CD4-positive, alpha-beta T cell treated with Interferon alpha-2 for 1 hour (primary cell): ENCODE data around the gene FRMD7.
"Not testable (repeated sequence)": the region's sequence is repeated elsewhere in the genome, so short reads cannot be mapped to it uniquely, and the experiment has no call there.

Experiments
- DNase-seq, 2 donors: peaks; one replicate each; pipeline ENCODE4 v3.0.0-alpha.2; 2020 to 2022

The FRMD7 gene

GRCh38 chrX:132092439-132093065 is 35.3 kb downstream of the FRMD7 start:
- peak; percentile 41 to 62 for DNase-seq

- DNase-seq = no peak
Observed at GRCh38 chrX:132090403-132091159, 37.2 kb downstream of the FRMD7 start.

DNA sequence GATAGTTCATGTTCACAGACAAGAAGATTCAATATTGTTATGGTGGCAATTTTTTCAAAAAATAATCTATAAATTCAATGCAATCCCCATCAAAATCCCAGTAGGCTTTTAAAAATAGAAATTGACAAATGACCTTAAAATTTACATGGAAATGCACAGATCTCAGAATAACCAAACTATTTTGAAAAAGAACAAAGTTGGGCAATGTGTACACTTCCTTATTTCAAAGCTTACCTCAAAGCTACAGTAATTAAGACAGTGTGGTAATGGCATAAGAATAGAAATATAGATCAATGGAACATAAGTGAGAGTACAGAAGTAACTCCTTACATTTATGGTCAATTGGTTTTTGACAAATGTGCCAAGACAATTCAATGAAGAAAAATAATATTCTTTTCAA is 39.0 kb downstream of the FRMD7 start:
- no peak for DNase-seq

GRCh38 chrX:132086672-132087071 is 41.1 kb downstream of the FRMD7 start:
- no peak for DNase-seq

DNA sequence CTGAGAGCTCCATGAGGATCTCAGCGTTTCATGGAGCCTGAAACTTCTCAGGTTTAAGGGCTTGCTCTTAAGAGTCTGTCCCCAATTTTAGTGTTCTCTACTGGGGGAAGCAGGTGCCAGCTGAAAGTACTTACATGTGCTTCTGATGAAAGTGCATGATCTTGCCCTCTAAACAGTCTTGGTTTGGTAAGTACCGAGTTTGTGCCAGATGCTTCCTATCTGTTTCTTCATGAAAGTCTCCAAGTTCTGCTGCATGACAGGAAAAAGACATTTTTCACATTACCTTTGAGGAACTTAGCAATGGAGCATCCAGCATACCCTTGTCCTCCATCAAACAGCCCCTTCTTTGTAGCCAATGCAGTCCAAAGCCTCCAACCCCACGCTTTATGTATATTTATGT is 42.0 kb downstream of the FRMD7 start:
- no peak for DNase-seq

DNA sequence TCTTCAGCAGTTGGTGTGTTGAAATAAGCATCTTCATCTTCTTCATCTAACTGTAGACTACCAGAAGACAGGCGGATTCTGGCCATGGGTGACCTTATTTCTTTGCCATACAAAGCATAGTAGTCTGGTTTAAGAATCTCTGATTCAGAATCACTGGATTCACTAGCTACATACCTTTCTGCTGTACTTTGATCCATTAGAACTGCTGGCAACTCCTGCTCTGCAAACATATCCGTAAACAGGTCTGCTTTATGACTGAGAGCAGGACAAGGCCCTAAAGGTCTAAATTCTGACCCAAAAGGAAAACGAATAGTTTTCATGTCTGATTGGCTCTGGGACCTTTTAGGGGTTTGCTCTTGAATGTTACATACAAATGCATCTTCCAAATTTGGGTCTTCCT is 49.9 kb downstream of the FRMD7 start:
- no peak for DNase-seq

GRCh38 chrX:132077414-132077813 is 50.4 kb downstream of the FRMD7 start:
- DNase-seq = no peak

- peak in 1 of 2 donors; percentile 13 for DNase-seq
Observed at GRCh38 chrX:132071254-132071653, 56.6 kb downstream of the FRMD7 start.

GRCh38 chrX:132068405-132068804 is 59.4 kb downstream of the FRMD7 start:
- DNase-seq = no peak

DNA sequence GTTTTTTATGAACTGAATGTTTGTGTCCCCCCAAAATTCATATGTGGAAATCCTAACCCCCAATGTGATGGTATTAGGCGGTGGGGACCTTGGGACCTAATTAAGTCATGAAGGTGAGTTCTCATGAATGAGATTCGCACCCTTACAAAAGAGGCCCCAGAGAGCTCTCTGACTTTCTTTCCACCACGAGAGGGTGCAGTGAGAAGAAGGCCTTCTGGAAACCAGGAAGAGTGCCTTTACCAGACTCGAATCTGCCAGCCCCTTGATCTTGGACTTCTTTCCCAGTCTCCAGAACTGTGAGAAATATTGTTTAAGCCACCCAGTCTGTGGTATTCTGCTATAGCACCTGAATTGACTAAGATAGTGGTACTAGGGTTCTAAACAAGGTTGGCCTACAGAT is 64.0 kb downstream of the FRMD7 start:
- DNase-seq = no peak

- no peak for DNase-seq
Observed at GRCh38 chrX:132063334-132063733, 64.5 kb downstream of the FRMD7 start.

- no peak for DNase-seq
Observed at GRCh38 chrX:132059973-132060540, 67.8 kb downstream of the FRMD7 start.

DNA sequence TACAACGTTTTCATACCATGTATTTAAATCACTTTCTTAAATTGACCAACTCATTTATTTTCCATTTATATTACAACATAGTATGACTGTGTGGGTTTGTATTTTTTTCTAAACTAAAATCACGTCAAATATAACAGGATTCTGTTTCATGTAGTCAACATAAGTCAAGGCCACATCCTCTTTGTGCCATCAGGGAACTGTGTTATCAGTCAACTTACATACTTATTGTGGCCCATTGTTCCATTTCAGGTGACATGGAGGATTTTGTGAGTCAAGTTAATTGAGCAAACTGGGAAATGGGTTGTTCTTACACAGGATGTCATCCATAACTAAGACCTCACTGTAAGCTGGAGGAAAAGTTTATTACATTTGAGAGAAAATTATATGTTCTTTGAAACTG is 68.8 kb downstream of the FRMD7 start:
- DNase-seq = no peak

- DNase-seq = no peak
Observed at GRCh38 chrX:132058050-132058449, 69.8 kb downstream of the FRMD7 start.

GRCh38 chrX:132051778-132052177 is 76.0 kb downstream of the FRMD7 start:
- DNase-seq = not testable (repeated sequence)

DNA sequence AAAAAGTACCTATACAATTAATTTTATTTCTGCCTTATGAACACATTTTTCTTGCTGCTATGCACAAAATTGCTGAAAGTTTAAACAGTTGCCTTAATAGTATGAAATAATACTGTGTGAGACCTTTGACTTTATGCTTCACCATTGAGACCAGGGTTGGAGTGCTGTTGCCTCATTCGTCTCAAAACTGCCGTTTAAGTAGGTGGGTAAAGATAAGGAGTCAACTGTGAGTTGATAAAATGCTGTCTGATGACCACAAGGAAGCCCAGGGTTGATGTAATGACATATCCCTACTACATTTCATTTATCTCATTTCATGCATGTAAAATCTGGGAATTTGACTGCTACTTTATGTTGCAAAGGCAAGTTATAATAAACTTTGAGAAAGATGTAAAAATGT is 81.3 kb downstream of the FRMD7 start:
- DNase-seq = no peak

DNA sequence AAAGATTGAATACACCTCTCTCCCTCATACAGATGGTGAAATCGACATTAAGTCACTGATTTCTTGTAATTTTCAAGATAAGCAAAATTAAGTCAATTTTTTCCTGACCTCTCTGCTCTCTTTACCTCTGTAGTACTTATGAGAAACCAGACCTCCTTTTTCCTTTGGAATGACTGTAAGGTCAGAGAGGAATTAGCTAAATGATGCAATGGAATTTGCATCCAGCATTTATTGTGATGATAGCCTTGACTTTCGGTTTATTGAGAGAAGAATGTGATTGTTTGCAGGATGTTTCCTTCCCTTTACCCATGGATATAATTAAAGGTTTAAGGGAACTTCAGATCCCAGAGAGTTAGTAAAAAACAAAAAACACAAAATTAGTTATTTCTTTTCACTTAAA is 82.4 kb downstream of the FRMD7 start:
- DNase-seq = no peak

DNA sequence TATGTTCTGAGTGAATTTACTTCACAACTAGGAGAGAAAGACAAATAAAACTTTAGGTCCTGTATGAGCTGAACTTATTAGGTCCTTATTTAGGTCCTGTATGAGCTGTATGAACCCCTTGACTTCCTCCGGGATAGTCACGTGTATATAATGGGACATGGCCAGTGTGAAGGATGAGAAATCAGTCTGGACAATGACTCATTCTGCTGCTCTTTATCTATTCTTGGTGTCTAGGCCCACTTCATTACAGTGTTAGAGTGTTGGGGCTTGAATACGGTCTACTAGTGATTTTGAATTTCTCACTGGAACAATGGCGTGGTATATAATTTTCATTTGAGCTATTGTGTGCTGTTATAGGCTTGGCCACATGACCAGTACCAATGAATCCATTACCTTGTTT is 82.9 kb downstream of the FRMD7 start:
- DNase-seq = no peak

DNA sequence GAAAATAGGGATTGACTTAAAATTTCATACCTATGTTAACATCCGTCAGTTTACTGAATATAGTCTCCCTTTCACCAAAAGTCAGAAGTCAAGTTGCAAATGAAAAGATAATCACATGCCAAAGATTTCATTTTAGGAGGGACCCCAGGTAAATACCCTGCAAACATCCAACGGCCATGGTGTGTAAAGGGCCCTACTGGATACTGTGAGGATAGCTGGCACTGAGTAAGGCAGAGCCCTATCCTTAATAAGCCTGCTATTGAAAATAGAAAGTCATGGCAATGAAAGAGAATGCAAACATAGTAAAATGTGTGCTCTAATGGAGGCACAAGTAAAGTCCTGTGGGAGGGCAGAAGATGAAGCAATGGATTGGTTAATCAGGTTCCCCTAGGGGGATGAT is 83.8 kb downstream of the FRMD7 start:
- DNase-seq = no peak

DNA sequence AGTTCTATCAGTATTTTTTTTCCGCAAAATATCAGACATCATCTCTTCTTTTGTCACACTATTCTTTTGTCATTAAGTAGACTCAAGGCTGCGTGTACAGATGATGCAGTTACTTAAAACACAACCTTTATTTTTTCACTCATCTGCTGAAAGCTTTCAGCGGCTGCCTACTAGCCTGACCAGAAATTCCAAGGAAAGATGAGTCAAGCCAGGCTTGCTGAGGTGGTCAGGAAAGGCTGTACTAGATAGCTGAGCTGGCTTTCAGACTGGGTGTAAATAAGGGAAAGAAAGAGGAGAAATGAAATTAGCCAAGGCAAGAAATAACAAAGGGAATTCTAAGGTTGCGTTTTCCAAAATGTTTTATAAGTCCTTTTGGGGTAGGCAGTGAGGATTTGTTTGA is 86.8 kb downstream of the FRMD7 start:
- DNase-seq = no peak

DNA sequence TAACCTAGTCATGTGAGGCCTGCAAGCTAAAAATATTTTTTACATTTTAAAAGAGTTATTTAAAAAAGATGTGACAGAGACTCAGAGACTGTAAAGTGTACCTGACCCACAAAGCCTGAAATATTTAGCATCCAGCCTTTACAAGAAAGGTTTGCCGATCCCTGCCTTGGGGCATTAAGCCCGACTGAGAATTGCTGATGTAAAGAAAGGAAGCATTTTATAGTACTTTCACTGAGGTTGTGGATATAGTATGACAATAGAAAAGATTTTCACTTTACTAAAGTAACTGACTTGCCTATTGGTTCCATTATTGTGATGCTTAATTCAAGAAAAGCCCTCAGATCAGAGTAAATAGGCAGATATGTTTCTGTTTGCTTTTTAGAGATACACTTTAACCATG is 87.8 kb downstream of the FRMD7 start:
- no peak for DNase-seq

DNA sequence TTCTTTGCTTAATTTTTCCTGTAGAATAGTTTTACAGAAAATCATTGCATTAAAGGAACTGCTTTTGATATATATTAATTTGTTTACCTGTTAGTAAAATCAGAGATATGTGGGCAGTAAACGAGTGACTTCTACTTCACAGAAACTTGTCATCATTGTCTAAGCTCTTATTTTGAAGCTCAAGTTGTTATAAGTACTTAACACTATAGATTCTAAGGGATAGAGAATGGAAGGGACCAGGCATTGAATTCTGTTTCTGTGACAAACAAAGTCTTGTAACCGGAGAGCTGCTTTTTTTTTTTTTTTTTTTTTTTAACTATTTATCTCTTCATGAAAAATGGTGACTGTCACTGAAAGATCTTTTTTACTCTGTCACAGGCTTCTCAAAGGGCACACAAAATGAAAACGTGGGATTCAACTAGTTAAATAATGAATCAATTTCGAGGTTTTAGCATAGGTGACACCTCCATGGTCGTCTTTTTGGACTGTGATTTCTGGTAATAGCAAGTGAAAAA is 90.3 kb downstream of the FRMD7 start:
- no peak for DNase-seq

DNA sequence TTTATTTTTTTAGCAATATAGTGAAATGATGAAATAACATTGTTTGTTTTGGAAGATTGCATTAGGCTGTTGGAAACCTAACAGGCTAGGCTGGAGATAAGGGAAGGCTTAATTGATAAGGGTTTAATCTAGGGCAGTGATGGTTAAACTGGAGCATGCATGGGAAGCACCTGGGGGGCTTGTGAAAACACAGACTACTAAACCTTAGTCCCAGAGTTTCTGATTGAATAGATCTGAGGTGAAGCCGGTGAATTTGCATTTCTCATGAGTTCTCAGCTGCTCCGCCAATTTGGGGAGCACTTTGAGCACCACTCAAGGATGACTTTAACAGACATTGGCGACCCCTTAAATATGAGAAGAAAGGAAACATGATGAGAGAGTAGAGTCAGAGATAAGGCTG is 93.2 kb downstream of the FRMD7 start:
- no peak for DNase-seq

- no peak for DNase-seq
Observed at GRCh38 chrX:132033166-132033565, 94.7 kb downstream of the FRMD7 start.
